ENCODE data around the gene CBARP.

The CBARP gene

DNA sequence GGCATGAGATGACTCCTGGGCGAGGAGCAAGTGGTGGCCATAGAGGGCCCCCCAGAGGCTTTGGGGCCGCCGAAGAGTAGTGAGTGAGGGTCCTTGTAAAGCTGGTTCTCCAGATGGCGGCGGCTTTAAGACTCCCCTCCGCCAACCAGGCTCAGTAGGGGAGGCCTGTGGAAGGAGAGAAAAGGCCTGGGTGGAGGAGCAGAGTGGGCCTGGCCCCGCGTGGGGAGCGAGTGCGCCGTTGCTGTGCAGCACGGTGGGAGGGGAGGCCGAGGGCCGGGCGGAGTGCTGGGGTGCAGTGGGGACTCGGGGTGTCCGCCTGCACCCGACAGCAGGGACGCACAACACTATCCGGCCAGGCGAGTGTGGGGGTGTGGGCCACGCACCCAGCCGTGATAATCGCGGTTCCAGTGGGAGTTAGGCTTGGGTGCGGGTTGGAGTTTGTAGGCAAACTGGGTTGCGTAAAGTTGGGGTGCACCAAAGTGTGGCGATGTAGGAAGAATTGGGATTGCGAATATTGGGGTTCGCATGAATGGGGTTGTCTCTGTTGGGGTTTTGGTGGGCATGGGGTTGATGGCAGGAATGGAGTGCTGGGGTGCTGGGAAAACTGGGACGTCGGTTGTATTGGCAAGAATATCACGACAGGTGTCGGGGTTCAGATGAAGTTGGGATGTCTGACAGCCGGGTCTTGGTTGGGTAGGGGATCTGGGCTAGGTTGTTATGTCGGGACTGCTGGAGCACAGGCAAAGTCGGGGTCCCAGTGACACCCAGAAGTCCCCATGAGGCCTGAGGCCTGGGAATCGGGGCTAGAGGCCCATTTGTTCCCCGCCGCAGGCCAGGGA, 30.6 kb upstream of the CBARP start:
- peak overlapping the region in 1 of 2 donors; percentile 7 for H3K4me3 ChIP-seq (ENCODE audit: low read depth in 1 of 2, low read length in 2 of 2)
- H3K36me3 ChIP-seq (ENCODE audit: control insufficient read depth in 1 of 2, insufficient read depth in 2 of 2, low read length in 2 of 2), result peaks cover 26 to 28% of the 10 kb centered on the region in 2 donors
- H3K27ac ChIP-seq (ENCODE audit: low read length), result peak overlapping the region; percentile 77
- H3K27me3 ChIP-seq (ENCODE audit: low read depth, low read length), result no peaks in the 10 kb centered on the region
- no peaks in the 10 kb centered on the region for H3K9me3 ChIP-seq (ENCODE audit: control insufficient read depth in 1 of 2, low read length in 2 of 2)
- peaks cover 26 to 76% of the 10 kb centered on the region in 2 donors for H3K4me1 ChIP-seq (ENCODE audit: control insufficient read depth in 1 of 2, insufficient read depth in 2 of 2, low read length in 2 of 2)

DNA sequence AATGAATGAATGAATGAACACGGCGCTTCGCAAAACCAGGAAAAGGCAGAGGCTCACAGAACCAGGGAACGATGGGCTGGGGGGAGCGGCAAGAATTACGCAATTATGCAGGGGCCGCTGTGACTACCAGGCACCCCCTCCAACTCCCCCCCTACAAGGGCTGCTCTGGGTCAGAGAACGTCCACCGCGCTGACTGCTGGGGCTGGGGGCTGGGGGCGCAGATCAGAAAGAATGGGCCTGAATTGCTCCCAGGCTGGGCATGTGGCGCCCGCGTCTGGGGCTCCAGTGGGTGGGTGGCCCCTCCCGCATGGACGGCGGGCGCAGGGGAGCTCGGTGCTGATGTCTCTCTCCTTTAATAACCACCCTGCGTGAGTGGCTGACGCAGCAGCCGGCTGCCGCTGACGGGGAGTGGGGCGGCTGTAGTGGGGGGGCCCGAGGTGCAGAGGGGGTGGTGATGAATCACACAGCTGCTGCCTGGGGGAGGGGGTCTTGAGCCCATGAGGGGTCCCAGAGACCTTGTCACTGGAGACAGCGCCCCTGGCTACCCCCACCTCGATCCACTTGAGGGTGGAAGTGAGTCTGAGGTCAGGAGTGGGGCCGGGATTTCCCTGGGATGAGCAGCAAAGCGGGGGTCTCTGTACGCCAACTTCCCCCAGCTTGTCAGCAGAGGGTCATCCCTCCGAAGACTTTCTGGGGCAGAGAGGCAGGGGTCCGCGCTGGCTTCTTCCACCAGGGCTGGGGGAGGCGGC, 29.8 kb upstream of the CBARP start:
- Histone ChIP-seq H3K27ac (ENCODE audit: low read length) (no peak overlapping the region), H3K4me3 (ENCODE audit: low read depth in 1 of 2, low read length in 2 of 2) (peak overlapping the region; percentile 37 to 61), H3K36me3 (ENCODE audit: control insufficient read depth in 1 of 2, insufficient read depth in 2 of 2, low read length in 2 of 2) (peaks cover 20% of the 10 kb centered on the region in 2 donors), H3K27me3 (ENCODE audit: low read depth, low read length) (no peaks in the 10 kb centered on the region), H3K4me1 (ENCODE audit: control insufficient read depth in 1 of 2, insufficient read depth in 2 of 2, low read length in 2 of 2) (peaks cover 26 to 69% of the 10 kb centered on the region in 2 donors), H3K9me3 (ENCODE audit: control insufficient read depth in 1 of 2, low read length in 2 of 2) (no peaks in the 10 kb centered on the region)

DNA sequence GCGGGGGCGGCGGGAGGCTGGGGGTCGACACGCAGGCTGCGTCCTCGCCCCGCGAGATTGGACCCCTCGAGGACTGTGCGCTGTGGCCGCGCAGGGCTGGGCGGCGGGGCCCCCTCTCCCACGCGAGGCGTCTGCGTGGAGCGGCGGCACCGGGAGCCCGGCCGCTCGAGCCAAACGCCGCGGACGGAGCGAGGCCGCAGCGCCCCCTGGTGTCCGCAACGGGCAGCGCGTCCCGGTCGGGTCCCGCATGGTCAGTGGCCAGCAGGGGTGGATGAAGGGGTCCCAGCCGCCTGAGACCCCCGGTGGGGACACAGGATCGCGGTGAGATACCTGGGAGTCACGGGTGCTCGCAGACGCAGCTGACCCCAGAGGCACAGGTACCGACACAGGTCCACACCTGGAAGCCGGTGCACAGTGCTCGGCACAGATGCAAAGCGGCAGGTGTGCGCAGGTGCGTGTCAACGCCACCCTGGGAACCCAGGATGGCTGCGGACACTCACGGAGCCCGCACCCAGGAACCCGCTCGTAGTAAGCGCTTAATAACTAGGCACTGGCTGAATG, 29.2 kb upstream of the CBARP start:
- no peaks in the 10 kb centered on the region for H3K27me3 ChIP-seq (ENCODE audit: low read depth, low read length)
- H3K9me3 ChIP-seq (ENCODE audit: control insufficient read depth in 1 of 2, low read length in 2 of 2), result no peaks in the 10 kb centered on the region
- peaks cover 13% of the 10 kb centered on the region in 2 donors for H3K36me3 ChIP-seq (ENCODE audit: control insufficient read depth in 1 of 2, insufficient read depth in 2 of 2, low read length in 2 of 2)
- H3K27ac ChIP-seq (ENCODE audit: low read length), result no peak overlapping the region
- H3K4me3 ChIP-seq (ENCODE audit: low read depth in 1 of 2, low read length in 2 of 2), result peak overlapping the region; percentile 37 to 61
- H3K4me1 ChIP-seq (ENCODE audit: control insufficient read depth in 1 of 2, insufficient read depth in 2 of 2, low read length in 2 of 2), result peaks cover 24 to 69% of the 10 kb centered on the region in 2 donors

DNA sequence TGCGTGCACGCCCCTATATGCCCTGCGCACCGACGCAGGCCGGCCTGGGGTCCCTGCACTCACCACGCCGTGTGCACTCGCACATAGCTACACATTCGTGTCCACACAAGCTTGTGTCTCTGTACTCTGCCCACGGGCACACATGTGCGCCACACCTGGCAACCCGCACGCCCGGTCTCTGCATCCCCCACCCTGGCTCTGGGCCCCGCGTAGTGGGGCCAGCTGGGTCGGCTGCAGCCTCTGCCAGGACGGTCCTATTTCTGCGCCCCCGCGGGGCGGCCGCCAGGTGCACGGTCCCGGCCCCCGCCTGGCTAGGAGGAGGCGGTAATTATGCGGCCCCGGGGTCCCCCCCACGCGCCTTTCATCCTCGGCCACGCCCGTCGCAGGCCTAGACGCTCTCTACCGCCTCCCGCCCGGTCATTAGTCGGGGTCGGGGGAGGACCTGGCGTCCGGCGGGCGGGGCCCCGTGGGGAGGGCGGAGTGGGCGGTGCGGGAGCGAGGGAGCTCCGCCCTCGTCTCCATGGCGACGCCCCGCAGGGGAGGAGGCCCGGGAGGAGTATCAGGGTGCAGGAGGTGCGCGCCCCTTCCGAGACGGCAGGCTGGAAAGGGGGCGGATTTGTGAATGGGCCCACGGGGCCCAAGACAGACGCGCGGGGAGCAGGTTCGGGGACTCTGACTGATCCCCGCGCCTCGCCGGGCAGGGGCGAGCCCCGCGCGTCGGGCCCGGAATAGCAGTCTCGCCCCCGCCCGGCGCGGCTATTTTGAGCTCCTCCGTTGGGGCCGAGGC, 28.5 kb upstream of the CBARP start:
- Histone ChIP-seq H3K9me3 (ENCODE audit: control insufficient read depth in 1 of 2, low read length in 2 of 2) (no peaks in the 10 kb centered on the region), H3K36me3 (ENCODE audit: control insufficient read depth in 1 of 2, insufficient read depth in 2 of 2, low read length in 2 of 2) (peaks cover 6 to 7% of the 10 kb centered on the region in 2 donors), H3K27ac (ENCODE audit: low read length) (peak overlapping the region; percentile 63), H3K4me1 (ENCODE audit: control insufficient read depth in 1 of 2, insufficient read depth in 2 of 2, low read length in 2 of 2) (peaks cover 24 to 69% of the 10 kb centered on the region in 2 donors), H3K27me3 (ENCODE audit: low read depth, low read length) (no peaks in the 10 kb centered on the region), H3K4me3 (ENCODE audit: low read depth in 1 of 2, low read length in 2 of 2) (peak overlapping the region; percentile 16 to 61)

DNA sequence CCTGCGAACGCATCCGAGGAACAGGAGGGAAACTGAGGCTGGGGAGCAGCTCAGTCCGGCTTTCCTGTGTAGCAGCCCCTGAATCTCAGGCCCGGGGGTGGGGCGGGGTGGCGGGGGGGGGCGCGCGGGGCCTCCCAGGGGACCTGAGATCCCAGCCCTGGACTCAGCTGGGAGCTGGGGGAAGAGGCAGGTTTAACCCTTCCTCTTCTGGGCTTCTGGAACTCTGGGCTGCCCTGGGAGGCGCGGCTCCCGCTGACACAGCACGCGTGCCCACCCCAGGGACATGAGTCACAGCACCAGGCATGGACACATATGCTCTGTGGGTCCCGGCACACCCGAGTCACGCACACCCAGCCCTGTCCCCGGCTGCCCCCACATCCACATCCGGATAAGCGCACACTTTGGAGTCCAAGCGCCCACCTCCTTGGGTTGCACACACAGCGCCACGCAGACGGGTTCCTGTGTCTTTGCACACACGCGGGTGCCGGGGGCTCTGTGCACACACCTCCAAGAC, 27.9 kb upstream of the CBARP start:
- H3K4me1 ChIP-seq (ENCODE audit: control insufficient read depth in 1 of 2, insufficient read depth in 2 of 2, low read length in 2 of 2), result peaks cover 18 to 65% of the 10 kb centered on the region in 2 donors
- no peaks in the 10 kb centered on the region for H3K27me3 ChIP-seq (ENCODE audit: low read depth, low read length)
- peaks cover under 1 to 5% of the 10 kb centered on the region in 2 donors for H3K36me3 ChIP-seq (ENCODE audit: control insufficient read depth in 1 of 2, insufficient read depth in 2 of 2, low read length in 2 of 2)
- peak overlapping the region; percentile 63 for H3K27ac ChIP-seq (ENCODE audit: low read length)
- peak overlapping the region; percentile 16 to 61 for H3K4me3 ChIP-seq (ENCODE audit: low read depth in 1 of 2, low read length in 2 of 2)
- no peaks in the 10 kb centered on the region for H3K9me3 ChIP-seq (ENCODE audit: control insufficient read depth in 1 of 2, low read length in 2 of 2)

DNA sequence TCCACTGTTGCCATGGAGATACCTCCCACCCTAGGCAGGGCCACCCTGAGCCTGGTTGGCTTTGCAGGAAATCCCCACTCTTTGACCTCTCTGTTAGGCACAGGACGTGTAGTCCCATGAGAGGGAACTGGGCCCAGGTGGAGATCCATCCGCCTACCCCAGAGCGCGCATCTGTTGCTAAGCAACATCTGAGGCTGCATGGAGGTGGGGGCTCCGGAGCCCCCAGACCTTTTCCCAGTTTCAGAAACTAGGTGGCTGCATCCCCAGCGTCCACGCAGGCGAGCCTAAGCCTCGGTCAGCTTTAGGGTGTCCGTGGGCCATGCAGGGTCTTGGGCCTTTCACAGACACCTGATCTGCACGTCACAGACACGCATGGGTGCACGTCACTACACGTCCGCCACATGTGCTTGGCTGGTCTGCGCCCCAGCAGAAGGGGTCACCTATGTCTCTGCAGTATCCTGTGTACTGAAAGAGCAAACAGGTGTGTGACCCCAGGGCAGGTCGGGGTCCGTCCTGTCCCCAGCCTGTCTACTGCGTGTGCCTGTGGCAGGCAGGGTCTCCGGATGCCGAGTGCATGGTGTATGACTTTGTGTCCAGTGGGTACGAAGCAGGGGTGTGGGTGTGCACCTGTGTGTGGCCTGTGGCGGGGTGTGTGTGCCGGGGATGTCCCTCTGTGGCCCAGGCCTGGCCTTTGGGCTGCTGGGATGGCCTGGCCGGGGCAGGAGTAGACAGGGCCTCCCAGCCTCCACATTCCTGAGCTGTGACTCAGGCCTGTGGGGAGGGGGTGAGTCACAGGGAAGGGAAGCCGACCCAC, 27.2 kb upstream of the CBARP start:
- Histone ChIP-seq H3K4me1 (ENCODE audit: control insufficient read depth in 1 of 2, insufficient read depth in 2 of 2, low read length in 2 of 2) (peaks cover 15 to 65% of the 10 kb centered on the region in 2 donors), H3K9me3 (ENCODE audit: control insufficient read depth in 1 of 2, low read length in 2 of 2) (no peaks in the 10 kb centered on the region), H3K27ac (ENCODE audit: low read length) (peak overlapping the region; percentile 45), H3K36me3 (ENCODE audit: control insufficient read depth in 1 of 2, insufficient read depth in 2 of 2, low read length in 2 of 2) (peaks cover 0 to 5% of the 10 kb centered on the region in 2 donors), H3K27me3 (ENCODE audit: low read depth, low read length) (no peaks in the 10 kb centered on the region), H3K4me3 (ENCODE audit: low read depth in 1 of 2, low read length in 2 of 2) (no peak overlapping the region)

DNA sequence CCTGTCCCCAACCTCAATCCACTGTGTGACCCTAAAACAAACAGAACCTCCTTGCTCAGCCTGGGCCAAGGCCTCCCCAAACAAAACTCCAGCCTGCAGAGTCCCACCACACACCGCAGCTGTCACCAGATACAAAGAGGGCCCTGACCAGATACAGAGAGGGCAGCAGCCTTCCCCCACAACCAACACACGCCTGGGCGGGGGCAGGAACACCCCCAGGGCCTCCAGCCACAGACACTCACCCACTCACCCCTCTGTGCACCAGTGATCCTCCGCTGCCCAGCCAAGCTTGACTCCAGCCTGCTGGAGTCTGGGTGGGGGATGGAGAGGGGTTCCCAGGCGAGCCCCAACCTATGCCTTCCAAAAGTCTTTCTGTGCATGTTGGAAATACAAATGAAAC, 25.4 kb upstream of the CBARP start:
- Histone ChIP-seq H3K9me3 (ENCODE audit: control insufficient read depth in 1 of 2, low read length in 2 of 2) (no peaks in the 10 kb centered on the region), H3K27ac (ENCODE audit: low read length) (peak overlapping the region; percentile 92), H3K4me3 (ENCODE audit: low read depth in 1 of 2, low read length in 2 of 2) (no peak overlapping the region), H3K27me3 (ENCODE audit: low read depth, low read length) (no peaks in the 10 kb centered on the region), H3K36me3 (ENCODE audit: control insufficient read depth in 1 of 2, insufficient read depth in 2 of 2, low read length in 2 of 2) (no peaks in the 10 kb centered on the region), H3K4me1 (ENCODE audit: control insufficient read depth in 1 of 2, insufficient read depth in 2 of 2, low read length in 2 of 2) (peaks cover 20 to 61% of the 10 kb centered on the region in 2 donors)

DNA sequence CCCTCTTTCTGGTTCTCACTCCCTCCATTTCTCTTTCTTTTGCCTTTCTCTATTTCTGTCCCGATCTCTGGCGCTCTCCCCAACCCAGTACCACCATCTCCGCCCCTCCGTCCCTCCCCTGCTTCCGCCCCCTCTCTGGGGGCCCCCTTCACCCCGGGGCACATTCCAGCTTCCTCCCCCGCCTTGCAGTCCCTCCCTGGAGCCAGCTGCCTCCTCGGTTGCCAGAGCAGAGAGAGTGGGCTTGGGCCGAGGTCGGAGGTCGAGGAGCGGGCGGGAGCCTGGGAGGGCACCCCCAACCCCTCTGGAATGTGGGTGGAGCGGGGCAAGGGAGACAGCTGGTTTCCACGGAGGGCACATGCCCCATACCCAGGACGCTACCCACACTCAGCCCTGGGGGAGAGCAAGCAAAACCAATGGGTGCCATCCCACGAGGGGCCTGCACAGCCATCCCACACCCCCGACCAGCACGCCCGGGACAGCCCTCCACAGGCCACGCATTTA, 24.9 kb upstream of the CBARP start:
- peaks cover 0 to 3% of the 10 kb centered on the region in 2 donors for H3K36me3 ChIP-seq (ENCODE audit: control insufficient read depth in 1 of 2, insufficient read depth in 2 of 2, low read length in 2 of 2)
- peaks cover 21 to 61% of the 10 kb centered on the region in 2 donors for H3K4me1 ChIP-seq (ENCODE audit: control insufficient read depth in 1 of 2, insufficient read depth in 2 of 2, low read length in 2 of 2)

DNA sequence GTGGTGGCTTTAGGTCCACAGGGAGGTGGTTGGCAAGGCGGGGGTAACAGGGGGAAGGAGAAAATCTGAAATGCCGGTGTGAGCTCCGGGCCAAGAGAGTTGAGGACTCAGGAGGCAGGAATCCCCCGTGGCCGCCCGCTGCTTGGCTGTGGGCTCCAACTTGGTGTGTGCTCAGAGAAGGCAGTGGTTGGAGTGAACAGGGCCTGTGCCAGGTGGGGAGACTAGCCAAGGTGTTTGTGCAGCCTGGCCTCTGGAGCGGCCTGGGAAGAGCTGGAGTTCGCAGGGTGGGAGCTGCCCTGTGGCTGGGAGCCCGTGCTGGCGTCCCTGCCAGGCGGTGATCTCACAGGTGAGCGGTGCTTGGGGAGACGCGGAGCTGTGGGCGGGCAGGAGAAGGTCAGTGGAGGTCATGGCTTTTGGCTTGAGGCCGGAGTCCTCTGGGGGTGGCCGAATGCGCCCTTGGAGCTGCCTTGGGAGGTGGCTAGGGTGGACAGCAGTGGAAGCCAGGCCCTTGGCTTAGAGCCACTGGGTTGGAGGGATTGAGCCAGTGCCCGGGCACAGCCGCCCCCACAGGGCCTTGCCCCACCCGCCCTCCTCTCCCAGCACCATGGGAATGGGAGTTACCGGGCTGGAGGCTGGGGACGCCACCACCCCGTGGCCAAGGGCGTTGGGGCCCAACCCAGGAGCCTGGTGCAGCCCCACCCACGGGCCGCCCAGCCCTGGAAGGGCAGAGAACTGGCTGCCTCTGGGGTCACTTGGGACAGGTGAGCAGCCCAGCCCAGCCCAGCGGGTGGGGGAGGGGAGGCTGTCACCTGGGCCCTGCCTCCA, 24.2 kb upstream of the CBARP start:
- Histone ChIP-seq H3K4me1 (ENCODE audit: control insufficient read depth in 1 of 2, insufficient read depth in 2 of 2, low read length in 2 of 2) (peaks cover 17 to 59% of the 10 kb centered on the region in 2 donors), H3K4me3 (ENCODE audit: low read depth in 1 of 2, low read length in 2 of 2) (peak overlapping the region; percentile 73 to 75)

More for the DNA sequence above, 24.9 kb upstream of the CBARP start:
- Histone ChIP-seq H3K9me3 (ENCODE audit: control insufficient read depth in 1 of 2, low read length in 2 of 2) (no peaks in the 10 kb centered on the region), H3K4me3 (ENCODE audit: low read depth in 1 of 2, low read length in 2 of 2) (no peak overlapping the region), H3K27ac (ENCODE audit: low read length) (peak overlapping the region; percentile 92), H3K27me3 (ENCODE audit: low read depth, low read length) (no peaks in the 10 kb centered on the region)

More for the DNA sequence above, 24.2 kb upstream of the CBARP start:
- Histone ChIP-seq H3K9me3 (ENCODE audit: control insufficient read depth in 1 of 2, low read length in 2 of 2) (no peaks in the 10 kb centered on the region), H3K27me3 (ENCODE audit: low read depth, low read length) (no peaks in the 10 kb centered on the region), H3K27ac (ENCODE audit: low read length) (peak overlapping the region; percentile 92), H3K36me3 (ENCODE audit: control insufficient read depth in 1 of 2, insufficient read depth in 2 of 2, low read length in 2 of 2) (peaks cover 0 to 8% of the 10 kb centered on the region in 2 donors)

Measured in muscle layer of duodenum (tissue), 2 donors.